ENCODE measurements around the gene MCRS1. TPM values are rescaled to one million over a fixed set of nuclear protein-coding genes. Genes with fewer than 3 reads are reported as not detected.

Gene MCRS1
- total RNA-seq, 1 experiment from 2014 or later = 58.7 TPM

DNA sequence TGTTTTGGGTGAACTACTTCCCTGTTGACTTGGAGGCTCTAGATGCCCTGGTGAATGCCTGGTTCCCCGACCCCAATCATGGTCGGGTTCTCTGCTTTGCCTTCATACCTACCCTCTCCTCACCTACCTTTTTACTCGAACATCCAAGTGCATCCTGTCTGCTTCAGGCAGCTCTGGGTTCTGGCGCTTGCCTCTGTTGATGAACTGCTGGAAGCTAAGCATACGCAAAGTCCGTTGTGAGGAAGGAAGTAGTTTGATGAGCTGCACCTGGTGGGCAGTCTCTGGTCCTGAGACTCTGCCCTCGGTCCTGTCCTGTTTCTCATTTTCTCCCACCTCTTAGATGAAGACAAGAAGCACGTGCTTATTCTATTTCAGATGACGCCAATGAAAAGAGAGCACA is 15.5 kb downstream of the MCRS1 start:
- Mint-ChIP-seq H3K4me3 (ENCODE audit: unreplicated experiment) (no peak overlapping the region), H3K4me1 (ENCODE audit: insufficient read depth, unreplicated experiment) (peaks cover 13% of the 10 kb centered on the region), H3K27ac (ENCODE audit: low read depth, unreplicated experiment) (no peak overlapping the region), H3K9me3 (ENCODE audit: unreplicated experiment) (no peaks in the 10 kb centered on the region), H3K27me3 (ENCODE audit: insufficient read depth, unreplicated experiment) (peaks cover 15% of the 10 kb centered on the region), H3K36me3 (ENCODE audit: insufficient read depth, unreplicated experiment) (no peaks in the 10 kb centered on the region)
- no peak for DNase-seq (ENCODE audit: unreplicated experiment)
- CTCF ChIA-PET = interaction anchor here (0.6 to 4.8 kb wide), 17 partner anchors 12 to 255 kb away, joined by 3 to 34 read pairs (median 5); no protein-coding TSS in a partner anchor
- POLR2A ChIA-PET = interaction anchor here (0.7 to 3.3 kb wide), 6 partner anchors 12 to 95 kb away, joined by 3 to 19 read pairs (median 5); partner anchors contain the start of gene MCRS1
- no TSS peak for BruUV-seq (replicated peaks)
- intact Hi-C loops (cut with micrococcal nuclease) = loop anchor here (2.0 kb wide), 1 partner anchor 28 kb away; no protein-coding TSS in a partner anchor
- TF ChIP-seq, protein P1, sequence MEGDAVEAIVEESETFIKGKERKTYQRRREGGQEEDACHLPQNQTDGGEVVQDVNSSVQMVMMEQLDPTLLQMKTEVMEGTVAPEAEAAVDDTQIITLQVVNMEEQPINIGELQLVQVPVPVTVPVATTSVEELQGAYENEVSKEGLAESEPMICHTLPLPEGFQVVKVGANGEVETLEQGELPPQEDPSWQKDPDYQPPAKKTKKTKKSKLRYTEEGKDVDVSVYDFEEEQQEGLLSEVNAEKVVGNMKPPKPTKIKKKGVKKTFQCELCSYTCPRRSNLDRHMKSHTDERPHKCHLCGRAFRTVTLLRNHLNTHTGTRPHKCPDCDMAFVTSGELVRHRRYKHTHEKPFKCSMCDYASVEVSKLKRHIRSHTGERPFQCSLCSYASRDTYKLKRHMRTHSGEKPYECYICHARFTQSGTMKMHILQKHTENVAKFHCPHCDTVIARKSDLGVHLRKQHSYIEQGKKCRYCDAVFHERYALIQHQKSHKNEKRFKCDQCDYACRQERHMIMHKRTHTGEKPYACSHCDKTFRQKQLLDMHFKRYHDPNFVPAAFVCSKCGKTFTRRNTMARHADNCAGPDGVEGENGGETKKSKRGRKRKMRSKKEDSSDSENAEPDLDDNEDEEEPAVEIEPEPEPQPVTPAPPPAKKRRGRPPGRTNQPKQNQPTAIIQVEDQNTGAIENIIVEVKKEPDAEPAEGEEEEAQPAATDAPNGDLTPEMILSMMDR (IDR thresholded peaks at IDR 0.05; ENCODE audit: unreplicated experiment) = no peak

GRCh38 chr12:49552014-49552413 is 15.9 kb downstream of the MCRS1 start:
- POLR2A ChIA-PET = interaction anchor here (0.8 to 3.3 kb wide), 4 partner anchors 12 to 87 kb away, joined by 3 to 19 read pairs (median 4); partner anchors contain the start of gene MCRS1
- Mint-ChIP-seq H3K4me1 (ENCODE audit: insufficient read depth, unreplicated experiment) (peaks cover 13% of the 10 kb centered on the region), H3K4me3 (ENCODE audit: unreplicated experiment) (no peak overlapping the region), H3K9me3 (ENCODE audit: unreplicated experiment) (no peaks in the 10 kb centered on the region), H3K27ac (ENCODE audit: low read depth, unreplicated experiment) (no peak overlapping the region), H3K36me3 (ENCODE audit: insufficient read depth, unreplicated experiment) (no peaks in the 10 kb centered on the region), H3K27me3 (ENCODE audit: insufficient read depth, unreplicated experiment) (peaks cover 15% of the 10 kb centered on the region)
- intact Hi-C loops (cut with micrococcal nuclease) = loop anchor here (2.0 kb wide), 1 partner anchor 29 kb away; no protein-coding TSS in a partner anchor
- TF ChIP-seq, protein P1 (IDR thresholded peaks at IDR 0.05; ENCODE audit: unreplicated experiment) = no peak
- no TSS peak for BruUV-seq (replicated peaks)
- CTCF ChIA-PET = interaction anchor here (1.0 to 4.8 kb wide), 6 partner anchors 19 to 255 kb away, joined by 4 to 34 read pairs (median 6); no protein-coding TSS in a partner anchor
- peak; percentile 57 for DNase-seq (ENCODE audit: unreplicated experiment)

DNA sequence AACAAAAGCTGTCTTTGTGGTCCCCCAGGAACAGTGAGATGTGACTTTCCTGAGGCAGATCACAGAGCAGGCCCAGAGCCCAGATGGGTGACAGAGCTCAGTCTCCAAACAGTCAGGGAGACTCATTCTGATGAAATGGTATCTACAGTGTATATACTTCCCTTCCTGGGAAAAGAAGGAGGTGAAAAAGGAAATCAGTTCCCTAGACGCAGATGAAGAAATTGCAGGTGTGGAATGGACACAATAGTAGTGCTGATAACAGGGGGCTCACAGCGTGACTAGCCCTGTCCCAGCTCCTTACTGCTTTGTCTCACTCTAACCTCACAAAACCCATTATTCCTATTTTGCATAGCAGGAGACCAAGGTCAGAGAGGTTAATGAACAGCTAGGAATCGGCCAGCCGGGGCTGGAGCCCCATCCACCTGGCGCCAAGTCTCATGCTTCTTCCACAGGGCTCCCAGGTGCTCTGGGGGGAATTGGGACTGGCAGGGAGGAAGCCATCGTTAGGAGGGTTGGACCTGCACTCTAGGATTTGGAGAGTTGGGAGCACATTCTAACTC is 17.2 kb downstream of the MCRS1 start:
- CTCF ChIA-PET = interaction anchor here (0.9 to 4.8 kb wide), 3 partner anchors 13 to 193 kb away, joined by 3 to 34 read pairs (median 6); no protein-coding TSS in a partner anchor
- POLR2A ChIA-PET = no interaction called here
- H3K4me1 Mint-ChIP-seq (ENCODE audit: insufficient read depth, unreplicated experiment) = peaks cover 13% of the 10 kb centered on the region
- TF ChIP-seq, protein P1 (IDR thresholded peaks at IDR 0.05; ENCODE audit: unreplicated experiment) = no peak
- H3K27me3 Mint-ChIP-seq (ENCODE audit: insufficient read depth, unreplicated experiment) = peaks cover 15% of the 10 kb centered on the region
- H3K36me3 Mint-ChIP-seq (ENCODE audit: insufficient read depth, unreplicated experiment) = no peaks in the 10 kb centered on the region
- H3K9me3 Mint-ChIP-seq (ENCODE audit: unreplicated experiment) = no peaks in the 10 kb centered on the region
- BruUV-seq (replicated peaks) = no TSS peak
- H3K4me3 Mint-ChIP-seq (ENCODE audit: unreplicated experiment) = no peak overlapping the region
- H3K27ac Mint-ChIP-seq (ENCODE audit: low read depth, unreplicated experiment) = no peak overlapping the region
- intact Hi-C loops (cut with micrococcal nuclease) = no loop called here
- no peak for DNase-seq (ENCODE audit: unreplicated experiment)

DNA sequence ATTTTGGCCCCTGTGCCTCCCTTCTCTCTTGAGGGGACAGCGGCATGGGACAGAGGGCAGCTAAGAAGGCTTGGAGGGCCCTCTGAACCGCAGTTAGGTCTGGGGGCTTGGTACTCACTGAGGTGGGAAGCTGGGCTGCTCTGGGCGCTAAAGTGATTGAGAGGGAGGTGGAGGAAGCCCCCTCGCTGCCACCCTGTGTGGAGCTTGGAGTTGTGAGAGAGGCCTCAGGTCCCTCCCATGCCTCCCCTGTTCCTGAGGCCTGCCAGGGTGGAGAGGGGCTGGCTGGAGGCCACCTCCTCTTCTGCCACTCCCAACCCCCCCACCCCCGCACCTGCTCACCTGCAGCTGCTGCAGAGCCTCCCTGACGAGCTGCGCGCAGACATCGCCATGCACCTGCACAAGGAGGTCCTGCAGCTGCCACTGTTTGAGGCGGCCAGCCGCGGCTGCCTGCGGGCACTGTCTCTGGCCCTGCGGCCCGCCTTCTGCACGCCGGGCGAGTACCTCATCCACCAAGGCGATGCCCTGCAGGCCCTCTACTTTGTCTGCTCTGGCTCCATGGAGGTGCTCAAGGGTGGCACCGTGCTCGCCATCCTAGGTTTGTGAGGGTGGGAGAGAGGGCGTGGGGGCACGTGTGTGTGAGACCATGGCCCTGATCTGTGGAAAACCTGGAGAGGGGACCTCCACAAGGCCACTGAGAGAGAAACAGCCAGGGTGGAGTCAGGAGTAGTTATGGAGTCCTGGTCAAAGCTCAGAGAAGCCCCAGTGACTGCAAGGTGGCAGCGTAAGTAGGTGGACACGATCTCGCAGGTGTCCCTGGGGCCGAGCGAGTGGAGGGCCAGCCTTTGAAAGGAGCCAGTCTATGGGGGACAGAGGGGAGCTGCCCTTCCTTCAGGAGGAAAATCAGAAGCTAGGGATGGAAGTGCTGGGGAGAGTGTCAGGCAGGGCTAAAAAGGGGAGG is 17.9 kb downstream of the MCRS1 start:
- H3K27ac Mint-ChIP-seq (ENCODE audit: low read depth, unreplicated experiment) = no peak overlapping the region
- H3K27me3 Mint-ChIP-seq (ENCODE audit: insufficient read depth, unreplicated experiment) = peaks cover 15% of the 10 kb centered on the region
- H3K4me3 Mint-ChIP-seq (ENCODE audit: unreplicated experiment) = no peak overlapping the region
- BruUV-seq (replicated peaks) = no TSS peak
- TF ChIP-seq, protein P1 (IDR thresholded peaks at IDR 0.05; ENCODE audit: unreplicated experiment) = no peak
- peaks cover 13% of the 10 kb centered on the region for H3K4me1 Mint-ChIP-seq (ENCODE audit: insufficient read depth, unreplicated experiment)
- DNase-seq (ENCODE audit: unreplicated experiment) = no peak
- intact Hi-C loops (cut with micrococcal nuclease) = no loop called here
- ChIA-PET CTCF (interaction anchor here (0.6 to 4.8 kb wide), 4 partner anchors 30 to 192 kb away, joined by 3 to 34 read pairs (median 4); no protein-coding TSS in a partner anchor), POLR2A (no interaction called here)
- no peaks in the 10 kb centered on the region for H3K9me3 Mint-ChIP-seq (ENCODE audit: unreplicated experiment)
- H3K36me3 Mint-ChIP-seq (ENCODE audit: insufficient read depth, unreplicated experiment) = no peaks in the 10 kb centered on the region

Data from MCF 10A (cell line).